HPDE6-E6E7 (cell line): Measurements from ENCODE around the gene CLDN4.

Experiments used
- DNase-seq: peaks from one replicate; pipeline ENCODE4 v3.0.0; 2011; ENCODE audit warnings: missing footprints; ENCODE audit errors: extremely low spot score

Gene CLDN4

GRCh38 chr7:73872056-73872908, 41.5 kb downstream of the CLDN4 start:
- DNase-seq, result no peak

- DNase-seq, result no peak
Measured at GRCh38 chr7:73876361-73876760, 45.6 kb downstream of the CLDN4 start.

GRCh38 chr7:73876973-73877372, 46.2 kb downstream of the CLDN4 start:
- no peak for DNase-seq

- DNase-seq, result no peak
Measured at GRCh38 chr7:73879977-73880681, 49.3 kb downstream of the CLDN4 start.

GRCh38 chr7:73880755-73881328, 50.0 kb downstream of the CLDN4 start:
- no peak for DNase-seq

GRCh38 chr7:73881352-73882046, 50.7 kb downstream of the CLDN4 start:
- DNase-seq, result no peak

- no peak for DNase-seq
Measured at GRCh38 chr7:73882047-73882402, 51.2 kb downstream of the CLDN4 start.
